Measurements from ENCODE around the gene TMEM214. TPM values are rescaled to one million over a fixed set of nuclear protein-coding genes. Genes with fewer than 3 reads are reported as not detected.

The TMEM214 gene
- total and polyA plus RNA-seq, 3 donors from 2014 or later = 64.8 to 81.9 (median 73.9) TPM

- whole genome bisulfite sequencing, 2 donors = 86 to 88% methylated on average over 4 of the region's 4 CpGs
- DNase-seq = no peak
- intact Hi-C loops (cut with DNase I; ENCODE audit: low total_unique reads) = no loop called here
- H3K27ac ChIP-seq = no peak overlapping the region
- H3K36me3 ChIP-seq (ENCODE audit: low read depth, missing control alignments) = no peaks in the 10 kb centered on the region
- no peaks in the 10 kb centered on the region for H3K9me3 ChIP-seq
- H3K4me3 ChIP-seq = no peak overlapping the region
- TF ChIP-seq CTCF (IDR thresholded peaks at IDR 0.05) = no peak
- TF ChIP-seq POLR2A (IDR thresholded peaks at IDR 0.05) = no peak
- peaks cover 6% of the 10 kb centered on the region for H3K4me1 ChIP-seq
- no peaks in the 10 kb centered on the region for H3K27me3 ChIP-seq
Observed at GRCh38 chr2:27003007-27003406, 29.8 kb upstream of the TMEM214 start.

GRCh38 chr2:27003857-27004256, 28.9 kb upstream of the TMEM214 start:
- H3K36me3 ChIP-seq (ENCODE audit: low read depth, missing control alignments) = no peaks in the 10 kb centered on the region
- no peak overlapping the region for H3K4me3 ChIP-seq
- intact Hi-C loops (cut with DNase I; ENCODE audit: low total_unique reads) = no loop called here
- no peak overlapping the region for H3K27ac ChIP-seq
- WGBS, 2 donors = 85 to 87% methylated on average over 9 of the region's 9 CpGs
- no peaks in the 10 kb centered on the region for H3K27me3 ChIP-seq
- H3K4me1 ChIP-seq = peaks cover 6% of the 10 kb centered on the region
- no peaks in the 10 kb centered on the region for H3K9me3 ChIP-seq
- no peak for DNase-seq
- TF ChIP-seq CTCF (IDR thresholded peaks at IDR 0.05) (no peak), POLR2A (IDR thresholded peaks at IDR 0.05) (no peak)

- intact Hi-C loops (cut with DNase I; ENCODE audit: low total_unique reads) = no loop called here
- Histone ChIP-seq H3K4me3 (no peak overlapping the region), H3K27ac (no peak overlapping the region), H3K36me3 (ENCODE audit: low read depth, missing control alignments) (no peaks in the 10 kb centered on the region), H3K4me1 (peaks cover 3% of the 10 kb centered on the region), H3K9me3 (no peaks in the 10 kb centered on the region), H3K27me3 (no peaks in the 10 kb centered on the region)
- 74 to 81% methylated on average over 6 of the region's 6 CpGs for WGBS, 2 donors
- no peak for DNase-seq
- TF ChIP-seq POLR2A (IDR thresholded peaks at IDR 0.05) = no peak
- no peak for TF ChIP-seq CTCF (IDR thresholded peaks at IDR 0.05)
Observed at GRCh38 chr2:27006602-27007415, 26.0 kb upstream of the TMEM214 start.

GRCh38 chr2:27007416-27008374, 25.1 kb upstream of the TMEM214 start:
- Histone ChIP-seq H3K4me3 (no peak overlapping the region), H3K9me3 (no peaks in the 10 kb centered on the region), H3K27me3 (no peaks in the 10 kb centered on the region), H3K27ac (no peak overlapping the region), H3K36me3 (ENCODE audit: low read depth, missing control alignments) (no peaks in the 10 kb centered on the region), H3K4me1 (no peaks in the 10 kb centered on the region)
- intact Hi-C loops (cut with DNase I; ENCODE audit: low total_unique reads) = no loop called here
- DNase-seq = no peak
- WGBS, 2 donors = 66 to 74% methylated on average over 8 of the region's 8 CpGs
- TF ChIP-seq POLR2A (IDR thresholded peaks at IDR 0.05) = no peak
- no peak for TF ChIP-seq CTCF (IDR thresholded peaks at IDR 0.05)
